Measurements from ENCODE around the gene TPRKB. TPM values are rescaled to one million over a fixed set of nuclear protein-coding genes. Genes with fewer than 3 reads are reported as not detected.
A peak's percentile ranks its signal among the peaks of the same experiment; 100 is the strongest.
"Not testable (repeated sequence)": the region's sequence is repeated elsewhere in the genome, so short reads cannot be mapped to it uniquely, and the experiment has no call there.

TPRKB gene
- total RNA-seq, 1 donor from 2014 or later, result 36.4 TPM

GRCh38 chr2:73746015-73746876 is 9.1 kb upstream of the TPRKB start:
- no peak for DNase-seq
- peak; percentile 63 for ATAC-seq
- intact Hi-C loops (cut with micrococcal nuclease), result no loop called here

DNA sequence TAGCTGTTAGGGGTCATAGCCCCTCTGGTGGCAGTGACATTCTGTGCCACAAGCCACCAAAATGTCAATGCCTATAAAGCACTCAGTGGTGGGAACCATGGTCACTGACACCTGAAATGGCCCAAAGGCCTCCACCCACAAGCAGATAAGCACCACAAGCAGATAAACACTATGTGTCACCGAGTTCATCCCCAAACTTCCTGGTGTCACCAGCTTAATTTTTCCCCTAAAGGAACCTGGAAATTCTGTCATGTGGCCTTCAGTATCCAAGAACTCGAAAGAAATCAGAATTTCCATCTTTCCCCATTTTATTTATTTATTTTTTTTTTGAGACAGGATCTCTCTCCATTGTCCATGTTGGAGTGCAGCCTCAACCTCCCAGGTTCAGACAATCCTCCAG is 3.6 kb upstream of the TPRKB start:
- DNase-seq (no peak), ATAC-seq (no peak)
- intact Hi-C loops (cut with micrococcal nuclease), result no loop called here

- ATAC-seq (no peak), DNase-seq (no peak)
- intact Hi-C loops (cut with micrococcal nuclease), result no loop called here
These were observed 2.0 kb upstream of the TPRKB start for GRCh38 chr2:73739101-73739500.

DNA sequence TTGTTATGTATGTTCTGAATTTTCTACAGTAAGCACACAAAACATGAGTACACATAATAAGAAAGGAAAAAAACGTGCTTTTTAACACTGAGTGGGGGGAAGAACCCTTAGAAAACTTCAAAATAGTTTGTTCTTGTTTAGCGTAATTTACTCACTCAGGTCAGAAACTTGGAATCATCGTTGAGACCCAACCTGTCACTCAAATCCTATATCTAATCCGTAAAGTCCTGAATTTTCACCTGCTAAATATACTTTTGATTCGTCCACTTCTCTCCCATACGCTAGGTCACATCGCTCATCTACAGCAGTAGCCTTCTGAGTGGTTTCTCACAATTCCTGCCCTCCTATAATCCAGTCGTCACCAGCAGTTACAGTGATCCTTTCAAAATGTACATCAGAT is 767 bp downstream of the TPRKB start:
- no peak for DNase-seq
- intact Hi-C loops (cut with micrococcal nuclease), result no loop called here

DNA sequence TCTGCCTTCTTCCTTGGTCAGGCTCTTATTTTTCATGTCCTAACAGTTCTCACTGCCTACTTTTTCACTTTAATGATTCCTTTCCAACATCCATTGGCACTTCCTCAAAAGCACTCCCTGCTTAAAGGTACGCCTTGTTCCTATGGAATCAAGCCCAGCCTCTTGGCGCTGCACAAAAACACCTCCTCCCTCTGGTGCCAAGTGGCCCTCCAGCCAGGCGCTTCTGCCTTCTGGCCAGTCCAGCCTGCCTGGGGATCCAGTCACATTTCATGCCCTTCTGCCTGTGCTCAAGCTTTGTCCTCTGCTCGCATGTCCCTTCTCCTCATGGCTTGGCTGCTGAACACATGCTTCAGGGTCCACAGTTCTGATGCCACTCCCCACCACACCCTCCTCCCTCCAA is 6.3 kb downstream of the TPRKB start:
- DNase-seq (peak; percentile 75), ATAC-seq (peak; percentile 98)
- intact Hi-C loops (cut with micrococcal nuclease), result no loop called here

More for the DNA sequence above, 767 bp downstream of the TPRKB start:
- ATAC-seq, result no peak

DNA sequence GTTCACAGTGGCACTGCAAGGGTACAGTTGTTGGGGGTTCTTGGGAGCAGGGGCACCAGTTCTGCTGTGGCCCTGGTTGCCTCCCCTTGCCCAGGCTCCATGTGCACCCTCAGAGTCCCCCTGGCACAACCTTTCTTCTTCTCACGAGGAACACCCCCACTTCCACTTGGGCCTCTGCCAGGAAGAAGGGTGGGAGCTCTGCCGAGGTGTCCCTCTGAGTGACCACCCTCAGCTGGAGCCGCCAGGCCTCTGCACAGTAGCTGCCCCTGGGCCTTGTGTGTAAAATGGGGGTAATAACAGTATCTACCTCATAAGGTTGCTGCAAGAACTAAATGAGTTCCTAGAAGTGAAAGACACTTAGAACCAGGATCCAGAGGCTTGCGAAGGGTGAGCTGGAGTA is 8.4 kb downstream of the TPRKB start:
- DNase-seq (no peak), ATAC-seq (no peak)
- intact Hi-C loops (cut with micrococcal nuclease), result no loop called here

- no peak for ATAC-seq
- DNase-seq, result no peak
- intact Hi-C loops (cut with micrococcal nuclease), result no loop called here
These were observed 9.1 kb downstream of the TPRKB start for GRCh38 chr2:73728043-73728442.

DNA sequence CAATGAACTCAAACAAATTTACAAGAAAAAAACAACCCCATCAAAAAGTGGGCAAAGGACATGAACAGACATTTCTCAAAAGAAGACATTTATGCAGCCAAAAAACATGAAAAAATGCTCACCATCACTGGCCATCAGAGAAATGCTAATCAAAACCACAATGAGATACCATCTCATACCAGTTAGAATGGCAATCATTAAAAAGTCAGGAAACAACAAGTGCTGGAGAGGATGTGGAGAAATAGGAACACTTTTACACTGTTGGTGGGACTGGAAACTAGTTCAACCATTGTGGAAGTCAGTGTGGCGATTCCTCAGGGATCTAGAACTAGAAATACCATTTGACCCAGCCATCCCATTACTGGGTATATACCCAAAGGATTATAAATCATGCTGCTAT is 10.5 kb downstream of the TPRKB start:
- intact Hi-C loops (cut with micrococcal nuclease); ATAC-seq: not testable (repeated sequence)

DNA sequence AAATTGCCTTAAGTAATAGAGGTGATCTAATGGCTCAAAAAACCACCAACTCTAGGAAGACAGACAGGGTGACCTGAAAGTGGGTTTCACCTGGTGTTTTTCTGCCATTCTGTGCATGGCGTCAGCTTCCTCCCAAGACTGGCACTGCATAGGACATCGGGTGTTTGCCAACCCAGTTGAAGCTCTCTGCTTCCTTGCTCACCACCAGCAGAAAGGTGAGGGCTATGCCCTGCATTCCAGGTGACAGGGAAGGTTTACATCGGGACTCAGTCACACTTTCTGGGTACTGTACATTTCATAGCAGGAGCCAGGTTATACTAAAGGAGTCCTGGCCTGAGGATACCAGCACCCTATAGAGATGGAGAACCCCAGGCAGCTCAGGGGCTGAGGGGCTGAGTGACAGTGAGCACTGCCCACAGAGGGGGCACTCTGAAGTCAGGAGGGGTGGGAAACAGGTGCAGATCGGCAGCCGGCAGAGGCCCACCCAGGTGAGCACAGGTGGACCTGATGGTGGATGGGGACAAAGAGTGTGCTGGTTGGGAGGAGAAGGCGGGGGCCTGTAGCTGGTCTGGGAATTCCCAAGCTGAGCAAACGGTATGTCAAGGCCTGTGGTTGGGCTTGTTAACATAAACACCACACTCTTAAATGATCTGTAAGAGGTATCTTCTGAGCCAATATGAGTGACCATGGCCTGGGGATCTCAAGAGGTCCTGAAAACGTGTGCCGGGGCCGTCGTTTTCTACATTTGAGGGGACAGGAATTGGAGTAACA is 18.1 kb downstream of the TPRKB start:
- intact Hi-C loops (cut with micrococcal nuclease), result no loop called here
- no peak for DNase-seq
- no peak for ATAC-seq

More for the DNA sequence above, 10.5 kb downstream of the TPRKB start:
- DNase-seq, result not testable (repeated sequence)

- intact Hi-C loops (cut with micrococcal nuclease), result no loop called here
- ATAC-seq (no peak), DNase-seq (no peak)
These were observed 18.7 kb downstream of the TPRKB start for GRCh38 chr2:73718421-73718820.

DNA sequence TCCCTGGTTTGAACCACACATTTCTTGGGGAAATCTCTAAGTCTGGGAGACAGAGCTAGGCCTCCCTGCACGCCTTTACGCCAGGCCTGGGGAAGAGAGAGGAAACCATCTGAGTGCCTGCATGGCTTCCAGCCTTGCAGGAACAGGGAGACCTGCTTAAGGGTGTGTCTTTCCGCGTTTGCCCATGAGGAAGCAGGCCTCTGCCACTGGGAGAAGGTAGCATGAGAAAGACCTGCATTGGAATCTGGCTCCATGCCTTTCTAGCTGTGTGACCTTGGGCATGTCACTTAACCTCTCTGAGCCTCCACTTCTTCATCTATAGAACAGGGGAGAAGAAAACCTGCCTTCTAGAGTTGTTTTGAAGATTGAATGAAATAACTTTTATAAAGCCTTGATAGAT is 19.4 kb downstream of the TPRKB start:
- ATAC-seq; DNase-seq; intact Hi-C loops (cut with micrococcal nuclease): not testable (repeated sequence)

DNA sequence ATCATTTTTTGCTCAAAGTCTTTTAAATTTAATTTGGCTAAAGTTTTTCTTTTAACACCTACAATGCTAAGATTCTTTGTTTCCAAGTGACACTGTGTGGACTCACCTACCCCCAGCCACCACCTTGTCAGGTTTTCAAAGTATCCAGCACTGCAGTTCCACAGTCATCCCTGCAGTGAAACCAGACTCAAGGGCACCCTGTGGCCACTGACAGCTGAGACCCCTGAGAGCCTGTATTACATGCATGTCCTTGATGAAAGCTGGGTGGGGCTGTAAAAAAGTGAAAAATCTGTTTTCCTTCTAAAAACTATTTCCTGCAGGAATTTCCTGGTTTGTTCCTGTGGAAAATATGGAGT is 19.9 kb downstream of the TPRKB start:
- intact Hi-C loops (cut with micrococcal nuclease), result no loop called here
- no peak for ATAC-seq

DNA sequence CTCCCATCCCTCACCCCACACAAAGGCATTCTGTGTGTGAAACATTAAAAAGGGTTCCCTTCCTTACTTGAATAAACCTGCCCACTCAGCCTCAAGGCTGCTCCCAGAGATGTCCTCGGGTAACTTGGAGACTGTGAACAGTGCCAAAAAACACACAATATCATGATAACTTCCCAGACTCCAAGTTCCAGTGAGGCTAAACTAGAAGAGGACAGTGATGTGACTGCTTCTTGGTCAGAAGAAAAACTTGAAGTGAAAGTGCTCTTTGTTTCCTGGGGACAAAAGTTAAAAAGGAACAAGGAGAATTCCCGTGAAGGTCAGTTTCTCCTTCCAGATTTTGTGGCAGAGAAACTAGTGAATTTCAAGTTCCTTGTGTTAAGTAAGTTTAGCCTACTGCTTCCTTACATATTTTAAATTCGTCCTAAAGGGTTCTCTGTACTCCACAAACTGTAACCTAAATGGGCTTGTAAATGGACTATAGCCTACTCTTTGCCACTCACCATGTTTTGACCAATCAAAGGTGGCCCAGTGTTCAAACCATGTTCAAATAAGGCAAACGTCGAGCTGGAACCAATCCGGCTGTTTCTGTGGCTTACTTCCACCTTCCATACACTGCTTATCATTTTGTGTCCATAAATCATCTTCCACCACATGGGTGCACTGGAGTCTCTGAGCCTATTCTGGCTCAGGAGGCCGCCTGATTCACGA is 20.4 kb downstream of the TPRKB start:
- intact Hi-C loops (cut with micrococcal nuclease), result no loop called here
- DNase-seq (no peak), ATAC-seq (peak; percentile 67)

More for the DNA sequence above, 19.9 kb downstream of the TPRKB start:
- no peak for DNase-seq

- DNase-seq (no peak), ATAC-seq (no peak)
- intact Hi-C loops (cut with micrococcal nuclease), result no loop called here
These were observed 23.1 kb downstream of the TPRKB start for GRCh38 chr2:73714091-73714490.

GRCh38 chr2:73708527-73708926 is 28.6 kb downstream of the TPRKB start:
- intact Hi-C loops (cut with micrococcal nuclease), result no loop called here
- DNase-seq (no peak), ATAC-seq (no peak)

GRCh38 chr2:73707636-73708035 is 29.5 kb downstream of the TPRKB start:
- ATAC-seq (no peak), DNase-seq (no peak)
- intact Hi-C loops (cut with micrococcal nuclease), result no loop called here

DNA sequence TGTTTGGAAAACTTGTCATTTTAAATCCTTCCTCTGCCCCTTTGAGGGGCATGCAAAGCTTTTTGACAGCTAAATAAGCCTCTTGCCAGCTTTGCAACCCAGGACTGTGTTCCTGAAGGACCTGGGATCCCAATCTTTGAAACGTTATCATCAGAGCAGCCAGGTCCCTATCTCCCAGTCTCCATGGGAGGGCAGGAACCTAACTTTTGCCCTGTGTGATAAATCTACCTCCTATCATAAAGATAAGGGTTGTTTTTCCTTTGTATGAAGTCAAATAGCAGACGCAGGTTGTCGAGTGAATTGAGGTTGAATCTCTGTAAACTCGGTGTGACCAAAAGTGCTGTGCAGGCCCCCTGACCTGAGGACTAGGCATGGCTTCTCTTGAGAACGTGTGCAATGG is 30.1 kb downstream of the TPRKB start:
- ATAC-seq (no peak), DNase-seq (no peak)
- intact Hi-C loops (cut with micrococcal nuclease), result no loop called here

GRCh38 chr2:73705091-73705490 is 32.1 kb downstream of the TPRKB start:
- DNase-seq (no peak), ATAC-seq (no peak)
- intact Hi-C loops (cut with micrococcal nuclease), result no loop called here

- intact Hi-C loops (cut with micrococcal nuclease), result no loop called here
- DNase-seq, result no peak
- no peak for ATAC-seq
These were observed 32.9 kb downstream of the TPRKB start for GRCh38 chr2:73704285-73704684.

DNA sequence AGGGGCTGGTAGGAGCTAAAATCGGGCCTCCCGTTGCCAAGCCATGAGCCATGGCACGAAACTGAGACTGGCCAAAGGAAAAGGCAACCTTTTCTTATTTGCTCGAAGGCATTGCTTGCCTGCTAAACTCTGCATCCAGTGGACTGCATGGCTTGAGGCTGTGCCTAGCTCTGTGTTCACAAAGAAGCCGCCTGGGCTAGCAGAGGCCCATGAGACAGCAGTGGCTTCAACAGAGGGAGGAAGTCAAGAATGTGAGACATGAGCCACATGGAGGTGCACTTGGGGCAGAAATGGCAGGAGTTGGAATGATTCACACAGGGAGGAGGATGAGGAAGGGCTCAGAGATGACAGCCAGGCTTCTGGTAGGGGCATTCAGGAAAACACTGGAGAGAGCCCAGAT is 33.5 kb downstream of the TPRKB start:
- ATAC-seq (no peak), DNase-seq (no peak)
- intact Hi-C loops (cut with micrococcal nuclease), result no loop called here
